Omental fat pad (tissue), 4 donors: ENCODE results near the gene ST3GAL3. TPM values are rescaled to one million over a fixed set of nuclear protein-coding genes. Genes with fewer than 3 reads are reported as not detected.

ENCODE experiments used
- ATAC-seq: fragments of 150-250 bp; one replicate; pipeline ENCODE4 v1.9.1; 2016; ENCODE audit warnings: mild to moderate bottlenecking, moderate library complexity; ENCODE audit not compliant: low FRiP score
- DNase-seq: peaks from one replicate; pipeline ENCODE4 v3.0.0-alpha.2; 2019; ENCODE audit warnings: low spot score
- total RNA-seq, 4 donors: library from RNA; depleted of rRNA; stranded (reverse); fragments of >200 nt; gene quantifications; one replicate each; pipeline ENCODE4 v1.1.0, GENCODE V29; 2016
- TF ChIP-seq, protein P1 (sequence below), 3 donors: fragments of 450-650 bp; IDR thresholded peaks; one replicate each; pipeline ENCODE4 v1.5.1; 2016 to 2017; ENCODE audit warnings: antibody characterized with exemption in 3 of 3, mild to moderate bottlenecking in 3 of 3, moderate library complexity in 2 of 3

Gene ST3GAL3
- total RNA-seq, 4 donors from 2014 or later = 13.4 to 23.9 (median 20.1) TPM

DNA sequence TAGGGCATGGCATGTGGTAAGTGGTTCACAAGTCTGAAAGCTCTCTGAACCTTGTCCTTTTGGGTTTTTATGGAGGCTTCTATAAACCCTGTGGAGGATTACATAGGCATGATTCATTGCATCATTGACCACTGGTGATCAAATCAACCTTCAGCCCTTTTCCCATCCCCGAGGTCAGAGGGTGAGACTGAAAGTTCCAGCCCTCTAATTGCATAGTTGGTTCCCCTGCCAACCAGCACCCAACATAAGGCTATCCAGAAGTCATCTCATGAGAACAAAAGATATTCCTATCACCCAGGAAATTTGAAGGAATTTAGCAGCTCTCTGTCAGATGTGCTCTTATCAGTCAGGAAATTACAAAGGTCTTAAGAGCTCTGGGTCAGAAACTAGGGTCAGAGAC lies 136.8 kb downstream of the ST3GAL3 start:
- no peak for DNase-seq
- TF ChIP-seq, protein P1, sequence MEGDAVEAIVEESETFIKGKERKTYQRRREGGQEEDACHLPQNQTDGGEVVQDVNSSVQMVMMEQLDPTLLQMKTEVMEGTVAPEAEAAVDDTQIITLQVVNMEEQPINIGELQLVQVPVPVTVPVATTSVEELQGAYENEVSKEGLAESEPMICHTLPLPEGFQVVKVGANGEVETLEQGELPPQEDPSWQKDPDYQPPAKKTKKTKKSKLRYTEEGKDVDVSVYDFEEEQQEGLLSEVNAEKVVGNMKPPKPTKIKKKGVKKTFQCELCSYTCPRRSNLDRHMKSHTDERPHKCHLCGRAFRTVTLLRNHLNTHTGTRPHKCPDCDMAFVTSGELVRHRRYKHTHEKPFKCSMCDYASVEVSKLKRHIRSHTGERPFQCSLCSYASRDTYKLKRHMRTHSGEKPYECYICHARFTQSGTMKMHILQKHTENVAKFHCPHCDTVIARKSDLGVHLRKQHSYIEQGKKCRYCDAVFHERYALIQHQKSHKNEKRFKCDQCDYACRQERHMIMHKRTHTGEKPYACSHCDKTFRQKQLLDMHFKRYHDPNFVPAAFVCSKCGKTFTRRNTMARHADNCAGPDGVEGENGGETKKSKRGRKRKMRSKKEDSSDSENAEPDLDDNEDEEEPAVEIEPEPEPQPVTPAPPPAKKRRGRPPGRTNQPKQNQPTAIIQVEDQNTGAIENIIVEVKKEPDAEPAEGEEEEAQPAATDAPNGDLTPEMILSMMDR (IDR thresholded peaks at IDR 0.05) = no peak
- ATAC-seq = no peak

DNA sequence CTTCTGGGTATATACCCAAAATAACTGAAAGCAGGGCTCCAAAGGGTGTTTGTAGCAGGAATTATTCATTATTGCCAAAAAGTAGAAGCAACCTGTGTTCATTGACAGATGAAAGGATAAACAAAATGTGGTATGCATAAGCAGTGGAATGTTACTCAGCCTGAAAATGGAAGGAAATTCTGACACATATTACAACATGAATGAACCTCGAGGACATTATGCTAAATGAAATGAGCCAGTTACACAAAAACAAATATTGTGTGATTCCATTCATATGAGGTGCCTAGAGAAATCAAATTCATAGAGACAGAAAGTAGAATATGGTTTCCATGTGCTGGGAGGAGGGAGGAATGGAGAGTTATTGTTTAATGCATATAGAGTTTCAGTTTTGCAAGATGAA lies 140.0 kb downstream of the ST3GAL3 start:
- TF ChIP-seq, protein P1 (IDR thresholded peaks at IDR 0.05) = no peak

DNA sequence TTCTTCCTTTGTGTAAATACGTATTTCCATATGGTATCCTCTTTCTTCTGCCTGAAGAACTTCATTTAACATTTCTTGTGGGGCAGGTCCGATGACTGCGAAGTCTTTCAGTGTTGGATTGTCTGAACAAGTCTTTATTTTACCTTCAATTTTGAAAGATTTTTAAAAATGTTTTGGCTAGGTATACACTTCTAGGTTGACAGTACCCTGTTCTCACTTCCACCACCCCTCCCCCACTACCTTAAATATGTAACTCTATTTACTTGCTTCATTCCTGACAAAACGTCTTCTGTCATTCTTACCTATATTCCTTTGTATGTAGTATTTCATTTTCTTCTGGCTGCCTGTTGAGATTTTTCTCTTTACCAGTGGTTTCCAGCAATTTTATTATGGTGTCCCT lies 140.5 kb downstream of the ST3GAL3 start:
- ATAC-seq (no peak), DNase-seq (no peak)
- TF ChIP-seq, protein P1 (IDR thresholded peaks at IDR 0.05) = no peak

More for the DNA sequence above, 140.0 kb downstream of the ST3GAL3 start:
- ATAC-seq (no peak), DNase-seq (no peak)

DNA sequence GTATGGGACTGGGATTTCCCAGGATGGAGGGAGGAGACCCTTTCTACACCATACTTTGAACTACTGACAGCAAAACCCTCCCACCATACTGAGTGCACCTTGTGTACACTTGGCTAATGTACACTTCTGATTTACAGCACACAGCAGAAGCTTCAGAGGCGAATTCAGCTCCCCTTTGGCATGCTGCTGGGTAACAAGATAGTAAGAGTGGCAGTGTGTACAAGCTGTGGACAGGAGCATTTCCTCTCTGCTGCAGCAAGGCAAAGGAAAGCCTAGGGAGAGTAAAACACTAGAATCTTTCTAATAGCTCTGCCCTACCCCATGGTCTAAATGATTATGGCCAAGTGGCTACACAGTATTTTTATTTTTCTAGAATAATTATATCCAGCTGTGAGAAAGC lies 142.3 kb downstream of the ST3GAL3 start:
- TF ChIP-seq, protein P1 (IDR thresholded peaks at IDR 0.05) = no peak
- DNase-seq = no peak
- no peak for ATAC-seq

DNA sequence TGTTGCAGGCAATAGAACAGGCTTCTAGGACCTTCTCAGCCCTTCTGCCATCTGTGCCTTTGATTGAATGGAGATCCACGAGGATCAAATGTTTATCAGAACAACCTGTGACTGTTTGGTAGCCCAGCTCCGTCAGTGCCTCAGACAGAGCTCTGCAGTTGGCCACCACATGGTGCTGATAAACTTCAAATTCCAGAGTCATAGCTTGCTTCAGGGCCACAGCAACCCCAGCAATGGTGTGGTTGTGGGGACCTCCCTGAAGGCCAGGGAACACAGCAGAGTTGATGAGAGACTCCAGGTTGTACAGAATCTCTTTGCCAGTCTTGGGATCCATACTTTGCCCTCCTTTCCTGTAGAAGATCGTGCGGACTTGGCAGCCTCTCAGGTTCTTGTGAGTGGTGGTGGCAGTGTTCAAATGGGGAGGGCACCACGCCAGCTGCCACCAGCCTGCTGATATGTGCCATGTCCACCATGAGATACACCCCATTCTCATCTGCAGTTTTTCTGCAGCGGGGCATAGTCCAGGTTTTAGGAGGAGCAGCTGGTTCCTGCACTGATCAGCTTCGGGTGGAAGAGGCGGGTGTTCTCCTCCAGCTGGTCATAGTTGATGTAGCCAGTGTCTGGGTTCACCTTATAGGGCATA lies 143.4 kb downstream of the ST3GAL3 start:
- TF ChIP-seq, protein P1 (IDR thresholded peaks at IDR 0.05) = no peak
- DNase-seq (no peak), ATAC-seq (no peak)

DNA sequence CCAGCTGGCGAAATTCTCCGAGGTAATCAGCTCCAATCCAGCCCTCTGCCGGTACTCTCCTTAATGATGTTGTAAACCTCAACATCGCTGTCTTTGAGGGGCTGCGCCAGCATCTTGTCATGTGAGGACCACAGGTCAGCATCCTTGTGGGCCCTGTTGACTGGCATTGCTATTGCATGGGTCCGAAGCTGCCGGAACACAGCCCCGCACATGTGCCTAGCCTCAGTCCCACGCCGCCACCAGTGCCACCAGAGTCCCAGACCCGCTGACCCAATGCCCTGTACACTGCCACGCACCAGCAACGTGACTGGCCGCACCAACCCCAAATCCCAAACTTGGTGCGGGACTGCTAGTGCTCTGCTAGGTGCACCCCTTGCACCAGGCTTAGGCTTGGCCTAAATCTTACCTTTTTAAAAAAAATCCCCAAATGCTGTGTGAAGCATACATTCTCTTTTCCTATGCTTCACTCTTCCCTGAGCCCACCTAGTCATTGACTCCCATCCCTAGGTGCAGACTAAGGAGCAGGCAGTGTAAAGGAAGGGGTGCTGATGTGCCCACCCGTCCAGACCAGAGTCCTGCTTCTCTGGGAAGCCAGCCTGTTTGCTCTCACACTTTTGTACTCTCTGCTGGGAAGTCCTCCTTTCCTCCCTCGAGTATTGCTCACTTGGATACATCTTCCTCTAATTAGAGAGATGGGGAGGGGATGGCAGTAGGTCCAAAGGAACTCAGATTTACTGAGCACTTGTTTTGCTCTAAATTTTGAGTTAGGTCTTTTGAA lies 144.4 kb downstream of the ST3GAL3 start:
- no peak for ATAC-seq
- no peak for DNase-seq
- TF ChIP-seq, protein P1 (IDR thresholded peaks at IDR 0.05) = no peak
